ENCODE results near the gene SNURF.

The SNURF gene

DNA sequence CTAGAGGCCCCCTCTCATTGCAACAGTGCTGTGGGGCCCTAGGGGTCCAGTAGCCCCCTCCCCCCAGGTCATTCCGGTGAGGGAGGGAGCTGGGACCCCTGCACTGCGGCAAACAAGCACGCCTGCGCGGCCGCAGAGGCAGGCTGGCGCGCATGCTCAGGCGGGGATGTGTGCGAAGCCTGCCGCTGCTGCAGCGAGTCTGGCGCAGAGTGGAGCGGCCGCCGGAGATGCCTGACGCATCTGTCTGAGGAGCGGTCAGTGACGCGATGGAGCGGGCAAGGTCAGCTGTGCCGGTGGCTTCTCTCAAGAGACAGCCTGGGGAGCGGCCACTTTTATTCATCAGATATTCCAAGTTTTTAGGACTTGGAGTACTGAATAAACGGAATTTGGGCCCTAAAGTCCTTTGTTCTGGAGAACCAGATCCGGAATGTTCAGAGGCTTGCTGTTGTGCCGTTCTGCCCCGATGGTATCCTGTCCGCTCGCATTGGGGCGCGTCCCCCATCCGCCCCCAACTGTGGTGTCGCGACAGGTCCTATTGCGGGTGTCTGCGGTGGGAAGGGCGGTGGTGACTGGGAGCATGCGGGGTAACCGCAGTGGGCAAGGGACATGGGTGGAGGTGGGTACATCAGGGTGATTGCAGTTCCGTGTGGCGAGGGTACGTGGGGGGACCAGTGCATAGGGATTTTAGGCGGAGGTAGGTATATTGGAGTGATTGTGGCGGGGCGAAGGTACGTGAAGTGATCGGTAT is at the start of gene SNURF, which contains the start of gene SNRPN:
SNURF (plus strand) TSS at position 205 of the 748 bp plus-strand sequence; CDS start at position 267, 62 bp downstream.
SNRPN (plus strand) TSS at position 205 of the 748 bp plus-strand sequence. CDS start 19,467 bp downstream, outside the sequence.
- peak; percentile 77 for ATAC-seq
- no peak for TF ChIP-seq ESRRG (CRISPR knock-in tag; IDR thresholded peaks at IDR 0.05)
- TF ChIP-seq CSRNP3 (CRISPR knock-in tag; IDR thresholded peaks at IDR 0.05): no peak
- TF ChIP-seq ZNF8 (CRISPR knock-in tag; IDR thresholded peaks at IDR 0.05): no peak
- no peak for TF ChIP-seq GLIS3 (CRISPR knock-in tag; IDR thresholded peaks at IDR 0.05)
- TF ChIP-seq PPARA (CRISPR knock-in tag; IDR thresholded peaks at IDR 0.05; ENCODE audit: borderline replicate concordance): no peak
- TF ChIP-seq SNAI2 (CRISPR knock-in tag; IDR thresholded peaks at IDR 0.05): no peak
- TF ChIP-seq ZFP30 (CRISPR knock-in tag; IDR thresholded peaks at IDR 0.05): no peak
- no peak for TF ChIP-seq ISL1 (CRISPR knock-in tag; IDR thresholded peaks at IDR 0.05)
- no peak for TF ChIP-seq ZC3H10 (CRISPR knock-in tag; IDR thresholded peaks at IDR 0.05)
- no peak for TF ChIP-seq CSDC2 (CRISPR knock-in tag; IDR thresholded peaks at IDR 0.05)
- no peak for TF ChIP-seq ZNF70 (CRISPR knock-in tag; IDR thresholded peaks at IDR 0.05)
- TF ChIP-seq ZFP3 (CRISPR knock-in tag; IDR thresholded peaks at IDR 0.05): no peak
- no peak for TF ChIP-seq PATZ1 (CRISPR knock-in tag; IDR thresholded peaks at IDR 0.05; ENCODE audit: borderline replicate concordance)
- TF ChIP-seq, protein P1, sequence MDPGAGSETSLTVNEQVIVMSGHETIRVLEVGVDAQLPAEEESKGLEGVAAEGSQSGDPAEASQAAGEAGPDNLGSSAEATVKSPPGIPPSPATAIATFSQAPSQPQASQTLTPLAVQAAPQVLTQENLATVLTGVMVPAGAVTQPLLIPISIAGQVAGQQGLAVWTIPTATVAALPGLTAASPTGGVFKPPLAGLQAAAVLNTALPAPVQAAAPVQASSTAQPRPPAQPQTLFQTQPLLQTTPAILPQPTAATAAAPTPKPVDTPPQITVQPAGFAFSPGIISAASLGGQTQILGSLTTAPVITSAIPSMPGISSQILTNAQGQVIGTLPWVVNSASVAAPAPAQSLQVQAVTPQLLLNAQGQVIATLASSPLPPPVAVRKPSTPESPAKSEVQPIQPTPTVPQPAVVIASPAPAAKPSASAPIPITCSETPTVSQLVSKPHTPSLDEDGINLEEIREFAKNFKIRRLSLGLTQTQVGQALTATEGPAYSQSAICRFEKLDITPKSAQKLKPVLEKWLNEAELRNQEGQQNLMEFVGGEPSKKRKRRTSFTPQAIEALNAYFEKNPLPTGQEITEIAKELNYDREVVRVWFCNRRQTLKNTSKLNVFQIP (CRISPR knock-in tag; IDR thresholded peaks at IDR 0.05; ENCODE audit: borderline replicate concordance, low read depth): no peak
- TF ChIP-seq TCF4 (CRISPR knock-in tag; IDR thresholded peaks at IDR 0.05; ENCODE audit: borderline replicate concordance): no peak
- TF ChIP-seq, protein P2, sequence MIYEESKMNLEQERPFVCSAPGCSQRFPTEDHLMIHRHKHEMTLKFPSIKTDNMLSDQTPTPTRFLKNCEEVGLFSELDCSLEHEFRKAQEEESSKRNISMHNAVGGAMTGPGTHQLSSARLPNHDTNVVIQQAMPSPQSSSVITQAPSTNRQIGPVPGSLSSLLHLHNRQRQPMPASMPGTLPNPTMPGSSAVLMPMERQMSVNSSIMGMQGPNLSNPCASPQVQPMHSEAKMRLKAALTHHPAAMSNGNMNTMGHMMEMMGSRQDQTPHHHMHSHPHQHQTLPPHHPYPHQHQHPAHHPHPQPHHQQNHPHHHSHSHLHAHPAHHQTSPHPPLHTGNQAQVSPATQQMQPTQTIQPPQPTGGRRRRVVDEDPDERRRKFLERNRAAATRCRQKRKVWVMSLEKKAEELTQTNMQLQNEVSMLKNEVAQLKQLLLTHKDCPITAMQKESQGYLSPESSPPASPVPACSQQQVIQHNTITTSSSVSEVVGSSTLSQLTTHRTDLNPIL (CRISPR knock-in tag; IDR thresholded peaks at IDR 0.05; ENCODE audit: low read depth): no peak

DNA sequence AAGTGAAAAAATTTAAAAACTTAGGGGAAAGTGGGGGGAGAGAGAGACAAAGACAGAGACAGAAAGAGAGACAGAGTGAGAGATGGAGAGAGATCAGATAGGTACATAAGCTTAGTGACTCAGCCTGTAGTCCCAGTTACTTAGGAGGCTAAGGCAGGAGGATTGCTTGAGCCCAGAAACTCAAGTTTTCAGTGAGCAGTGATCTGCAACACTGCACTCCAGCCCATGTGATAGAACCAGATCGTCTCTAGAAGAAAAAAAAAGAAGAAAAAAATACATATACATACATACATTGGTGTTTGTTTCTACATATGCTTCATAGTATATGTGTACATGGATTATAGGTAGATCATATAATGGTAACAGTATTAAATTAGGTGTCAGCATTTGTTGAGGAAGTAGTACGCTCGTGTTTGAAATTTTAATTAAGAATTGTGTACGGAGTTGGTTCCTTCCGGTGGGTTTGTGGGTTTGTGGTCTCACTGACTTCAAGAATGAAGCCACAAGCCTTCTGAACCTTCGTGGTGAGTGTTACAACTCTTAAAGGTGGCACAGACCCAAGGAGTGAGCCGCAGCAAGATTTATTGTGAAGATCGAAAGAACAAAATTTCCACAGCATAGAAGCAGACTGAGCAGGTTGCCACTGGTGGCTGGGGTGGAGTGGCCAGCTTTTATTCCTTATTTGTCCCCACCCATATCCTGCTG is 38.3 kb upstream of the SNURF start:
- TF ChIP-seq ZNF70 (CRISPR knock-in tag; IDR thresholded peaks at IDR 0.05): no peak
- no peak for TF ChIP-seq ESRRG (CRISPR knock-in tag; IDR thresholded peaks at IDR 0.05)
- TF ChIP-seq ZC3H10 (CRISPR knock-in tag; IDR thresholded peaks at IDR 0.05): no peak
- TF ChIP-seq, protein P1 (CRISPR knock-in tag; IDR thresholded peaks at IDR 0.05; ENCODE audit: borderline replicate concordance, low read depth): no peak
- TF ChIP-seq TCF4 (CRISPR knock-in tag; IDR thresholded peaks at IDR 0.05; ENCODE audit: borderline replicate concordance): no peak
- no peak for TF ChIP-seq ARNTL (CRISPR knock-in tag; IDR thresholded peaks at IDR 0.05; ENCODE audit: borderline replicate concordance, low read depth)
- TF ChIP-seq, protein P2 (CRISPR knock-in tag; IDR thresholded peaks at IDR 0.05; ENCODE audit: low read depth): no peak
- TF ChIP-seq ISL1 (CRISPR knock-in tag; IDR thresholded peaks at IDR 0.05): no peak
- TF ChIP-seq CSDC2 (CRISPR knock-in tag; IDR thresholded peaks at IDR 0.05): no peak
- TF ChIP-seq PPARA (CRISPR knock-in tag; IDR thresholded peaks at IDR 0.05; ENCODE audit: borderline replicate concordance): no peak
- ATAC-seq: no peak

DNA sequence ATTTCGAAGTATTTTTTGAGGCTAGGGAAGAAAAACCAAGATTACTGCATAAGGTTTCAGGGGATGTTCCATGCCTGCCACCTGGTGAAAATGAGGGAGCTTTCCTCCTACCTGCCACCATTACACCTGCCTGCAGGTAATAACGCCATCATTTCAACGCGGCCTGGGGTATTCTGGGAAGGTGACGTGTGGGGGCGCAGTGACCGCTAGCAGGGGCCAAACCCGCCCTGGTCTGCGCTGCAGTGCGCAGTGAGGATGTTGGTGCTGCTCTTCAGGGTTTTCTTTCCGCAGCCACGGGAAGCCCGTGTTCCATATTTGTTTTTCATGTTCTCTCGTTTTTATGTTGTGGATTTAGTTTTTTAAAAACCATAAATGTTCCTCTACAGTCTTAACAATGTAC is 37.4 kb upstream of the SNURF start:
- no peak for ATAC-seq
- TF ChIP-seq ESRRG (CRISPR knock-in tag; IDR thresholded peaks at IDR 0.05): no peak
- TF ChIP-seq PPARA (CRISPR knock-in tag; IDR thresholded peaks at IDR 0.05; ENCODE audit: borderline replicate concordance): no peak
- TF ChIP-seq GLIS3 (CRISPR knock-in tag; IDR thresholded peaks at IDR 0.05): no peak
- TF ChIP-seq ZNF8 (CRISPR knock-in tag; IDR thresholded peaks at IDR 0.05): no peak
- no peak for TF ChIP-seq ZNF565 (CRISPR knock-in tag; conservative IDR thresholded peaks at IDR 0.05; ENCODE audit: low read depth)
- TF ChIP-seq ZNF70 (CRISPR knock-in tag; IDR thresholded peaks at IDR 0.05): no peak
- no peak for TF ChIP-seq CSDC2 (CRISPR knock-in tag; IDR thresholded peaks at IDR 0.05)
- TF ChIP-seq, protein P2 (CRISPR knock-in tag; IDR thresholded peaks at IDR 0.05; ENCODE audit: low read depth): no peak
- TF ChIP-seq, protein P1 (CRISPR knock-in tag; IDR thresholded peaks at IDR 0.05; ENCODE audit: borderline replicate concordance, low read depth): no peak
- TF ChIP-seq ZFP30 (CRISPR knock-in tag; IDR thresholded peaks at IDR 0.05): no peak
- TF ChIP-seq TOX (CRISPR knock-in tag; IDR thresholded peaks at IDR 0.05; ENCODE audit: borderline replicate concordance): no peak
- TF ChIP-seq ARNTL (CRISPR knock-in tag; IDR thresholded peaks at IDR 0.05; ENCODE audit: borderline replicate concordance, low read depth): no peak
